Measurements from ENCODE around the gene GOLGA3.
"Not testable (repeated sequence)": the region's sequence is repeated elsewhere in the genome, so short reads cannot be mapped to it uniquely, and the experiment has no call there.

GOLGA3 gene

GRCh38 chr12:132827763-132828703, 636 bp downstream of the GOLGA3 start:
- H3K9me3 ChIP-seq (ENCODE audit: control insufficient read depth, insufficient read depth, low read length): no peaks in the 10 kb centered on the region
- H3K4me1 ChIP-seq (ENCODE audit: control insufficient read depth, insufficient read depth, low read length): peaks cover 3% of the 10 kb centered on the region
- H3K36me3 ChIP-seq (ENCODE audit: control insufficient read depth, insufficient read depth, low read length): peaks cover 13% of the 10 kb centered on the region
- H3K4me3 ChIP-seq (ENCODE audit: low read depth, low read length): peak overlapping the region; percentile 96
- no peaks in the 10 kb centered on the region for H3K27me3 ChIP-seq (ENCODE audit: control insufficient read depth, insufficient read depth, low read length)
- H3K9ac ChIP-seq (ENCODE audit: low read depth, low read length): peak overlapping the region; percentile 93

GRCh38 chr12:132825861-132826260, 2.8 kb downstream of the GOLGA3 start:
- no peak overlapping the region for H3K4me3 ChIP-seq (ENCODE audit: low read depth, low read length)
- H3K36me3 ChIP-seq (ENCODE audit: control insufficient read depth, insufficient read depth, low read length): peaks cover 17% of the 10 kb centered on the region
- H3K9me3 ChIP-seq (ENCODE audit: control insufficient read depth, insufficient read depth, low read length): no peaks in the 10 kb centered on the region
- peaks cover 3% of the 10 kb centered on the region for H3K4me1 ChIP-seq (ENCODE audit: control insufficient read depth, insufficient read depth, low read length)
- no peak overlapping the region for H3K9ac ChIP-seq (ENCODE audit: low read depth, low read length)
- H3K27me3 ChIP-seq (ENCODE audit: control insufficient read depth, insufficient read depth, low read length): no peaks in the 10 kb centered on the region

GRCh38 chr12:132825089-132825488, 3.6 kb downstream of the GOLGA3 start:
- Histone ChIP-seq H3K4me3 (ENCODE audit: low read depth, low read length) (no peak overlapping the region), H3K9me3 (ENCODE audit: control insufficient read depth, insufficient read depth, low read length) (no peaks in the 10 kb centered on the region), H3K9ac (ENCODE audit: low read depth, low read length) (no peak overlapping the region), H3K36me3 (ENCODE audit: control insufficient read depth, insufficient read depth, low read length) (peaks cover 24% of the 10 kb centered on the region), H3K27me3 (ENCODE audit: control insufficient read depth, insufficient read depth, low read length) (no peaks in the 10 kb centered on the region), H3K4me1 (ENCODE audit: control insufficient read depth, insufficient read depth, low read length) (peaks cover 3% of the 10 kb centered on the region)

- H3K4me1 ChIP-seq (ENCODE audit: control insufficient read depth, insufficient read depth, low read length): no peaks in the 10 kb centered on the region
- no peak overlapping the region for H3K9ac ChIP-seq (ENCODE audit: low read depth, low read length)
- H3K9me3 ChIP-seq (ENCODE audit: control insufficient read depth, insufficient read depth, low read length): no peaks in the 10 kb centered on the region
- peaks cover 26% of the 10 kb centered on the region for H3K36me3 ChIP-seq (ENCODE audit: control insufficient read depth, insufficient read depth, low read length)
- no peak overlapping the region for H3K4me3 ChIP-seq (ENCODE audit: low read depth, low read length)
- H3K27me3 ChIP-seq (ENCODE audit: control insufficient read depth, insufficient read depth, low read length): no peaks in the 10 kb centered on the region
These were observed 4.6 kb downstream of the GOLGA3 start for GRCh38 chr12:132824053-132824452.

- H3K9me3 ChIP-seq (ENCODE audit: control insufficient read depth, insufficient read depth, low read length): no peaks in the 10 kb centered on the region
- H3K9ac ChIP-seq (ENCODE audit: low read depth, low read length): no peak overlapping the region
- no peaks in the 10 kb centered on the region for H3K27me3 ChIP-seq (ENCODE audit: control insufficient read depth, insufficient read depth, low read length)
- H3K4me1 ChIP-seq (ENCODE audit: control insufficient read depth, insufficient read depth, low read length): no peaks in the 10 kb centered on the region
- no peak overlapping the region for H3K4me3 ChIP-seq (ENCODE audit: low read depth, low read length)
- peaks cover 45% of the 10 kb centered on the region for H3K36me3 ChIP-seq (ENCODE audit: control insufficient read depth, insufficient read depth, low read length)
These were observed 10.1 kb downstream of the GOLGA3 start for GRCh38 chr12:132818562-132818961.

GRCh38 chr12:132814232-132814631, 14.4 kb downstream of the GOLGA3 start:
- H3K36me3 ChIP-seq (ENCODE audit: control insufficient read depth, insufficient read depth, low read length): peaks cover 44% of the 10 kb centered on the region
- H3K9ac ChIP-seq (ENCODE audit: low read depth, low read length): no peak overlapping the region
- no peaks in the 10 kb centered on the region for H3K27me3 ChIP-seq (ENCODE audit: control insufficient read depth, insufficient read depth, low read length)
- no peak overlapping the region for H3K4me3 ChIP-seq (ENCODE audit: low read depth, low read length)
- no peaks in the 10 kb centered on the region for H3K9me3 ChIP-seq (ENCODE audit: control insufficient read depth, insufficient read depth, low read length)
- no peaks in the 10 kb centered on the region for H3K4me1 ChIP-seq (ENCODE audit: control insufficient read depth, insufficient read depth, low read length)

GRCh38 chr12:132813443-132813842, 15.2 kb downstream of the GOLGA3 start:
- H3K9ac ChIP-seq (ENCODE audit: low read depth, low read length): no peak overlapping the region

GRCh38 chr12:132812631-132813305, 15.9 kb downstream of the GOLGA3 start:
- Histone ChIP-seq H3K27me3 (ENCODE audit: control insufficient read depth, insufficient read depth, low read length) (no peaks in the 10 kb centered on the region), H3K36me3 (ENCODE audit: control insufficient read depth, insufficient read depth, low read length) (peaks cover 50% of the 10 kb centered on the region), H3K4me1 (ENCODE audit: control insufficient read depth, insufficient read depth, low read length) (no peaks in the 10 kb centered on the region), H3K9me3 (ENCODE audit: control insufficient read depth, insufficient read depth, low read length) (no peaks in the 10 kb centered on the region), H3K4me3 (ENCODE audit: low read depth, low read length) (no peak overlapping the region), H3K9ac (ENCODE audit: low read depth, low read length) (no peak overlapping the region)

More at GRCh38 chr12:132813443-132813842, 15.2 kb downstream of the GOLGA3 start:
- Histone ChIP-seq H3K9me3 (ENCODE audit: control insufficient read depth, insufficient read depth, low read length) (no peaks in the 10 kb centered on the region), H3K4me1 (ENCODE audit: control insufficient read depth, insufficient read depth, low read length) (no peaks in the 10 kb centered on the region), H3K27me3 (ENCODE audit: control insufficient read depth, insufficient read depth, low read length) (no peaks in the 10 kb centered on the region), H3K4me3 (ENCODE audit: low read depth, low read length) (no peak overlapping the region), H3K36me3 (ENCODE audit: control insufficient read depth, insufficient read depth, low read length) (peaks cover 47% of the 10 kb centered on the region)

GRCh38 chr12:132809391-132809790, 19.3 kb downstream of the GOLGA3 start:
- not testable (repeated sequence) for H3K4me1 ChIP-seq (ENCODE audit: control insufficient read depth, insufficient read depth, low read length); H3K9ac ChIP-seq (ENCODE audit: low read depth, low read length); H3K27me3 ChIP-seq (ENCODE audit: control insufficient read depth, insufficient read depth, low read length); H3K4me3 ChIP-seq (ENCODE audit: low read depth, low read length); H3K9me3 ChIP-seq (ENCODE audit: control insufficient read depth, insufficient read depth, low read length)
- H3K36me3 ChIP-seq (ENCODE audit: control insufficient read depth, insufficient read depth, low read length): peaks cover 47% of the 10 kb centered on the region

- Histone ChIP-seq H3K9ac (ENCODE audit: low read depth, low read length) (no peak overlapping the region), H3K36me3 (ENCODE audit: control insufficient read depth, insufficient read depth, low read length) (peaks cover 45% of the 10 kb centered on the region), H3K4me3 (ENCODE audit: low read depth, low read length) (no peak overlapping the region), H3K27me3 (ENCODE audit: control insufficient read depth, insufficient read depth, low read length) (no peaks in the 10 kb centered on the region), H3K9me3 (ENCODE audit: control insufficient read depth, insufficient read depth, low read length) (no peaks in the 10 kb centered on the region), H3K4me1 (ENCODE audit: control insufficient read depth, insufficient read depth, low read length) (no peaks in the 10 kb centered on the region)
These were observed 21.2 kb downstream of the GOLGA3 start for GRCh38 chr12:132807295-132808092.

- H3K9me3 ChIP-seq (ENCODE audit: control insufficient read depth, insufficient read depth, low read length): no peaks in the 10 kb centered on the region
- no peak overlapping the region for H3K4me3 ChIP-seq (ENCODE audit: low read depth, low read length)
- H3K27me3 ChIP-seq (ENCODE audit: control insufficient read depth, insufficient read depth, low read length): no peaks in the 10 kb centered on the region
- no peak overlapping the region for H3K9ac ChIP-seq (ENCODE audit: low read depth, low read length)
- peaks cover 47% of the 10 kb centered on the region for H3K36me3 ChIP-seq (ENCODE audit: control insufficient read depth, insufficient read depth, low read length)
- no peaks in the 10 kb centered on the region for H3K4me1 ChIP-seq (ENCODE audit: control insufficient read depth, insufficient read depth, low read length)
These were observed 21.8 kb downstream of the GOLGA3 start for GRCh38 chr12:132806857-132807256.

Data from iPS-15b (cell line).